NK-92 (cell line): ENCODE results near the gene CPEB2.

Source experiments
- DNase-seq: peaks from one replicate; lab custom pipeline; 2025; ENCODE audit not compliant: unreplicated experiment; lab: John Stamatoyannopoulos, UW

The CPEB2 gene

GRCh38 chr4:15001869-15002658 is at the start of gene CPEB2:
TSS of gene CPEB2 (plus strand) at chr4:15002481. CDS start at chr4:15002674, 193 bp downstream.
- peak; percentile 75 for DNase-seq

- no peak for DNase-seq
These were observed 43.8 kb upstream of the CPEB2 start for GRCh38 chr4:14958436-14958835.

DNA sequence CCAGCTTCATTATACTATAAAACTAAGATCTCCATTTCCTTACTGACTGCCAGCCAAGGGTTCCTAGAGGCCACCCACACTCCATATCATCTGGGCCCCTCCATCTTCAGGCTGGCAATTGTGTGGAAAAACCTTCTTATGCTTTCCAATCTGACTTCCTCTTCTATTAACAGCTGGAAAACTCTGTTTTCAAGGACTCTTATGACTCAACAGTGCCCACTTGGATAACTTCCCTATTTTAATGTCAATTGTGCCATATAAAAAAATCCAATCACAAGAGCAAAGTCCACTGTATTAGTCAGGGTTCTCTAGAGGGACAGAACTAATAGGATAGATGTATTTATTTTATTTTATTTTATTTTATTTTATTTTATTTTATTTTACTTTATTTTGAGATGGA is 41.0 kb upstream of the CPEB2 start:
- no peak for DNase-seq

- DNase-seq, result no peak
These were observed 37.2 kb upstream of the CPEB2 start for GRCh38 chr4:14965071-14965470.

GRCh38 chr4:14967982-14968381 is 34.3 kb upstream of the CPEB2 start:
- no peak for DNase-seq

DNA sequence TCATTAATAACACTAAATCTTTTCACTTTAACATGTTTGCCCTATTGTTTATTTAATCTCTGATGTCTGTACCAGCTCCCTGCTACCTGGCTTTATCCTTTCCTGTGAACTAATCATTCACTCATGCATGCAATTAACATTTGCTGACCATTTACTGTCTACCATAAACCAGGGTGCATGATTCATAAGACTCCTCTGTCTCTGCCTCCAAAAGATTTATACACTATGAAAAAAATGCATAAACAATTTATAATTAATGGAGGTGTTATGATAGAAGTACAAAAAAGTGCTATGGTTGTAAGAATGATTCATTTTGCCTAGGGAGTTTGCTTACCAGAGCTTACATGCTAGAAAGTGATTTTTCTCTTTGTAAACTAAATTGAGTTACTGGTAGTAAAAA is 24.5 kb upstream of the CPEB2 start:
- no peak for DNase-seq

- no peak for DNase-seq
These were observed 17.8 kb upstream of the CPEB2 start for GRCh38 chr4:14984448-14984847.

DNA sequence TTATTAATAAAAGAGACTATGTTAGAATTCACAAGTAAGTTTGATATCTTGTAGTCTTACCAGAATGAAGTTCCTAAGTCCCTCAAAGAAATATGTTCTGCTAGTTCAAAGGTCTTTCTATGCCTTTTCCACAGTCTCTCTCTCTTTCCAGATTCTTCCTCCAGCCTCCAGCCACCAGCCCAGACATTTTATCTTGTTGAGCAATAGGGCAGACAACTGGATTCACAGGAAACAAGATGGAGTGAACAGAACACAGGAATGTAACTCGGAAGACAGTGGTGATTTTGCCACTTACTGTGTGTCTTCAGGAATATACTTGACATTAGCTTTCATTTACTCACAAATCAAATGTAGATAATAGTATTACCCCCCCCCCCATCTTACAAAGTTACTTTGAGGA is 17.1 kb upstream of the CPEB2 start:
- no peak for DNase-seq

- DNase-seq, result no peak
These were observed 16.4 kb upstream of the CPEB2 start for GRCh38 chr4:14985843-14986242.

DNA sequence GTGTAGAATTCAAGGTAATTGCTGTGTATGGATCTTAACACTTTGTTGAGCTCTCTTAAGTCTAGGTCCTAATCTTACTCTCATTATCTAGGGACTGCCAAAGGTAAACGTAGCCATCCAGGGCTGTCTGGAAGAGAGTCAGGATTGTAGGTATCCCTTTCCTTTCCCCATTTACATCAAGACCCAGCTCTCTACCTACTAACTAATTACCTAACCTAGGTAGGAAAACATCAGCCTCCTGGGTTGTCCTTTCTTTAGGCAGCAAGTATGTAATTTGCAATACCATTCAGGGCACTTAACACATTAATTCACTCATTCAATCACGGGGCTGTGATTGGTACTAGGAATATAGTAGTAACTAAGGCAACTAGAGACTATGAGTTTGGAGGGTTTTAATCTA is 15.2 kb upstream of the CPEB2 start:
- no peak for DNase-seq

DNA sequence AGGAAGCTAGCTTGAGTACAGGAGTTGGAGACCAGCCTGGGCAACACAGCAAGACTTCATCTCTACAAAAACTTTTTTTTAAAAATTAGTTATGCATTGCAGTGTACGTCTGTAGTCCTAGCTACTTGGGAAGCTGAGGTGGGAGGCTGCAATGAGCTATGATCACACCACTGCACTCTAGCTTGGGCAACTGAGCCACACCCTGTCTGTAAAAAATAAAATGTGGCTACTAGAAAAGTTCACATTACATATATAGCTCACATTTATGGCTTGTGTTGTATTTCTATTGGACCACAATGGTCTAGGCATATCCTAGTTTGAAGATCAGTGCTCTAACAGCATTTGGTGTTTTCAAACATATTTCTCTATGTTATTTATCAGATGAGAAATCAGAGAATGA is 11.8 kb upstream of the CPEB2 start:
- DNase-seq, result no peak

DNA sequence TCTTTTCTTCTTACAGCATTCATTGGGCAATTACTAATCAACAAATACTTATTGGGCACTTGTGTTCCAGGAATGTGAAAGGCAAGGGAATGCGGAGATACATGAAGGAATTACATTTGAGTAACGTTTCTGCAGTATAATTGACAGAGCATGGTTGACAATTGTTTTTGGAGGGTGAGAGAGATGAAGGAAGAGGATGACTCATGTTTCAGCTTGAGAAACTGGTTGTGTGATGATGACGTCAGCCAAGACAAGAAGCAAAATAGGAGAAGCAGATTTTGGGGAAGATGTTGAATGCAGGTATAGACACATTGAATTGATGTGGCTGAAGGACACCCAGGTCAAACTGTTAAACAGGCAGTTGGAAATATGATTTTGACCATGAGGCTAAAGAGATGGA is 8.0 kb upstream of the CPEB2 start:
- DNase-seq, result no peak

GRCh38 chr4:15001248-15001868 is 923 bp upstream of the CPEB2 start:
- DNase-seq, result no peak

GRCh38 chr4:15002659-15003400 is 549 bp downstream of the CPEB2 start:
- peak; percentile 16 for DNase-seq

- no peak for DNase-seq
These were observed 1.2 kb downstream of the CPEB2 start for GRCh38 chr4:15003401-15003890.

- no peak for DNase-seq
These were observed 1.8 kb downstream of the CPEB2 start for GRCh38 chr4:15003891-15004738.

- DNase-seq, result no peak
These were observed 2.5 kb downstream of the CPEB2 start for GRCh38 chr4:15004739-15005301.

GRCh38 chr4:15005474-15006115 is 3.3 kb downstream of the CPEB2 start:
- no peak for DNase-seq

- no peak for DNase-seq
These were observed 4.2 kb downstream of the CPEB2 start for GRCh38 chr4:15006416-15007024.

DNA sequence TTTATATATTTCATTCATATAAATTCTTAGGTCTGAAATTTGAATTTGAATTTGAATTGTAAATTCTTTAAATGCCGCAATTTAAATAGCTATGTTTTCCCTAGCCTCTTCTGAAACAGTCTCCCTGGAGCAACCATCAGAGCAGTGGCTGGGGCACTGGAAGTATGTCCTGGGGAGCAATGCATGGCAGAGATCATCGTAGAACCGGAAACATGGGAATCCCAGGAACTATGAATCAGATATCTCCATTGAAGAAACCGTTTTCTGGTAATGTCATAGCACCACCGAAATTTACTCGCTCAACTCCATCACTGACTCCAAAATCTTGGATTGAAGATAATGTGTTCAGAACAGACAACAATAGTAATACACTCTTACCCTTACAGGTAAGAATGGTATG is 4.9 kb downstream of the CPEB2 start:
- no peak for DNase-seq
